Loucy (cell line): ENCODE measurements around the gene CKAP4.
A peak's percentile ranks its signal among the peaks of the same experiment; 100 is the strongest.

Experiments
- H2AFZ ChIP-seq: fragments of 200-600 bp; sonication (generic); 2 replicates; pipeline ENCODE4 v1.6.0; 2016; ENCODE audit warnings: antibody characterized with exemption, mild to moderate bottlenecking, low read length, moderate library complexity
- H3F3A ChIP-seq: fragments of 200-600 bp; 2 replicates; pipeline ENCODE4 v1.6.0; 2016; ENCODE audit warnings: antibody characterized with exemption, low read depth, mild to moderate bottlenecking
- H3K27me3 ChIP-seq: fragments of 200-600 bp; sonication (generic); 2 replicates; pipeline ENCODE4 v1.6.1; 2014; ENCODE audit warnings: low read length, mild to moderate bottlenecking; ENCODE audit not compliant: insufficient read depth, poor library complexity, severe bottlenecking
- H3K36me3 ChIP-seq: fragments of 200-600 bp; sonication (generic); 2 replicates; pipeline ENCODE4 v1.6.1; 2016; ENCODE audit warnings: low read length; ENCODE audit not compliant: insufficient read depth
- H3K4me1 ChIP-seq: fragments of 200-600 bp; sonication (generic); 2 replicates; pipeline ENCODE4 v1.5.1; 2014; ENCODE audit warnings: low read length, mild to moderate bottlenecking; ENCODE audit not compliant: insufficient read depth, poor library complexity, severe bottlenecking
- H3K4me2 ChIP-seq: fragments of 200-600 bp; sonication (generic); 2 replicates; pipeline ENCODE4 v1.6.0; 2014; ENCODE audit warnings: antibody characterized with exemption, low read length, low read depth, mild to moderate bottlenecking; ENCODE audit not compliant: poor library complexity, severe bottlenecking
- H3K4me3 ChIP-seq: fragments of 200-600 bp; sonication (generic); 2 replicates; pipeline ENCODE4 v1.5.1; 2014; ENCODE audit warnings: low read length, mild to moderate bottlenecking, mixed read lengths; ENCODE audit not compliant: poor library complexity, severe bottlenecking
- H3K79me2 ChIP-seq: fragments of 200-600 bp; sonication (generic); 2 replicates; pipeline ENCODE4 v1.6.1; 2014; ENCODE audit warnings: low read length; ENCODE audit not compliant: insufficient read depth
- H3K9ac ChIP-seq: fragments of 200-600 bp; sonication (generic); 2 replicates; pipeline ENCODE4 v1.6.0; 2014; ENCODE audit warnings: mild to moderate bottlenecking, low read depth, low read length, moderate library complexity; ENCODE audit not compliant: poor library complexity, severe bottlenecking
- H3K9me2 ChIP-seq: fragments of 200-600 bp; sonication (generic); replicated peaks from 2 replicates; pipeline ENCODE4 v1.6.1; 2016; ENCODE audit warnings: low read depth, low read length, mixed read lengths
- H3K9me3 ChIP-seq: fragments of 200-600 bp; sonication (generic); 2 replicates; pipeline ENCODE4 v1.6.1; 2014; ENCODE audit warnings: mild to moderate bottlenecking, antibody characterized with exemption, low read length, low read depth; ENCODE audit not compliant: insufficient read depth
- H4K20me1 ChIP-seq: fragments of 200-600 bp; sonication (generic); 2 replicates; pipeline ENCODE4 v1.6.0; 2014; ENCODE audit warnings: antibody characterized with exemption, low read length, mild to moderate bottlenecking; ENCODE audit not compliant: insufficient read depth, poor library complexity, severe bottlenecking
- CTCF ChIP-seq: fragments of 200-600 bp; sonication (generic); conservative IDR thresholded peaks from 2 replicates; pipeline ENCODE4 v1.5.1; 2014; ENCODE audit warnings: mild to moderate bottlenecking, antibody characterized with exemption, low read length
- EZH2phosphoT487 ChIP-seq: fragments of 200-600 bp; IDR thresholded peaks from 2 replicates; pipeline ENCODE4 v1.6.1; 2018; ENCODE audit warnings: antibody characterized with exemption, mild to moderate bottlenecking, moderate library complexity, borderline replicate concordance

Gene CKAP4, protein sequence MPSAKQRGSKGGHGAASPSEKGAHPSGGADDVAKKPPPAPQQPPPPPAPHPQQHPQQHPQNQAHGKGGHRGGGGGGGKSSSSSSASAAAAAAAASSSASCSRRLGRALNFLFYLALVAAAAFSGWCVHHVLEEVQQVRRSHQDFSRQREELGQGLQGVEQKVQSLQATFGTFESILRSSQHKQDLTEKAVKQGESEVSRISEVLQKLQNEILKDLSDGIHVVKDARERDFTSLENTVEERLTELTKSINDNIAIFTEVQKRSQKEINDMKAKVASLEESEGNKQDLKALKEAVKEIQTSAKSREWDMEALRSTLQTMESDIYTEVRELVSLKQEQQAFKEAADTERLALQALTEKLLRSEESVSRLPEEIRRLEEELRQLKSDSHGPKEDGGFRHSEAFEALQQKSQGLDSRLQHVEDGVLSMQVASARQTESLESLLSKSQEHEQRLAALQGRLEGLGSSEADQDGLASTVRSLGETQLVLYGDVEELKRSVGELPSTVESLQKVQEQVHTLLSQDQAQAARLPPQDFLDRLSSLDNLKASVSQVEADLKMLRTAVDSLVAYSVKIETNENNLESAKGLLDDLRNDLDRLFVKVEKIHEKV

DNA sequence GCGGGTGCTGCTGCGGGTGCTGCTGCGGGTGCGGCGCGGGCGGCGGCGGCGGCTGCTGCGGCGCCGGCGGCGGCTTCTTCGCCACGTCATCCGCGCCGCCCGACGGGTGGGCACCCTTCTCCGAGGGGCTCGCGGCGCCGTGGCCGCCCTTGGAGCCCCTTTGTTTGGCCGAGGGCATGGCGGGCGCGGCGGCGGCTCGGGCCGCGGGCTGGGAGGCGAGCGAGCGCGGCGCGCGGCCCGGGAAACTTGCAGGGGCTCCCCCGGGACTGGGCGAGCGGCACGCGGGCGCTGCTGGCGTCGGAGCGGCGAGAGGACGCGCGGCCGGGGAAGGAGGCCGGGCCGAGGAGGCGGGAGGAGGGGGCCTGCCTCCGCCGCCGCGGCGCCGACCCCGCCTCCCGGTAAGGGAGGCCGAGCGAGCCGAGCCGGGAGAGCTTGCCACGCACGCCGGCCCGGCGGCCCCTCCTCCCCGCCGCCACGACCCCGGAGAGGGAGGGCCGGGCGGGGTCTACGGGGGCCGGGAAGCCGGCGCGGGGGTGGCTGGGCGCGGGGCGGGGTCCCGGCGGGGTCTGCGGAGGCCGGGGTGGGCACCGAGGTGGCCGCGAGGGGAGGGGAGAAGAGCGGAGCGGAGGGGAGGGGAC is at the start of gene CKAP4:
Gene CKAP4, minus strand, starts transcription at position 347 of the 638 bp plus-strand sequence. Its CDS starts 169 bp downstream, at position 178.
- Histone ChIP-seq H4K20me1 (peaks cover 20% of the 10 kb centered on the region), H3K27me3 (no peaks in the 10 kb centered on the region), H2AFZ (peak within 1 kb of the TSS; percentile 94), H3F3A (no peaks in the 10 kb centered on the region; the same call in 1 of the 2 replicates), H3K79me2 (peaks cover 35% of the 10 kb centered on the region), H3K4me3 (peak within 1 kb of the TSS; percentile 93), H3K36me3 (no peaks in the 10 kb centered on the region), H3K9ac (peak within 1 kb of the TSS; percentile 93), H3K9me3 (no peaks in the 10 kb centered on the region), H3K4me1 (peaks cover 49% of the 10 kb centered on the region), H3K9me2 (no peaks in the 10 kb centered on the region), H3K4me2 (peak within 1 kb of the TSS; percentile 95)
- no peak for TF ChIP-seq EZH2phosphoT487
- TF ChIP-seq CTCF: no peak

GRCh38 chr12:106297075-106297474 is 49.3 kb upstream of the CKAP4 start:
- Histone ChIP-seq H4K20me1 (no peaks in the 10 kb centered on the region), H3K4me3 (no peak overlapping the region), H2AFZ (no peak overlapping the region), H3K4me2 (no peak overlapping the region), H3F3A (no peaks in the 10 kb centered on the region), H3K9me3 (no peaks in the 10 kb centered on the region), H3K4me1 (peaks cover 10% of the 10 kb centered on the region), H3K27me3 (no peaks in the 10 kb centered on the region), H3K9me2 (no peaks in the 10 kb centered on the region), H3K36me3 (no peaks in the 10 kb centered on the region), H3K79me2 (no peaks in the 10 kb centered on the region), H3K9ac (no peak overlapping the region)
- TF ChIP-seq CTCF (no peak), EZH2phosphoT487 (no peak)

- no peaks in the 10 kb centered on the region for H3F3A ChIP-seq
- no peaks in the 10 kb centered on the region for H4K20me1 ChIP-seq
- H3K79me2 ChIP-seq: no peaks in the 10 kb centered on the region
- no peak overlapping the region for H3K9ac ChIP-seq
- no peaks in the 10 kb centered on the region for H3K9me2 ChIP-seq
- H3K4me2 ChIP-seq: no peak overlapping the region
- H3K36me3 ChIP-seq: no peaks in the 10 kb centered on the region
- no peak overlapping the region for H2AFZ ChIP-seq
- no peaks in the 10 kb centered on the region for H3K9me3 ChIP-seq
- no peaks in the 10 kb centered on the region for H3K27me3 ChIP-seq
- H3K4me3 ChIP-seq: no peak overlapping the region
- TF ChIP-seq EZH2phosphoT487 (no peak), CTCF (no peak)
- peaks cover 5% of the 10 kb centered on the region for H3K4me1 ChIP-seq
Observed at GRCh38 chr12:106296179-106296877, 48.5 kb upstream of the CKAP4 start.
